ENCODE data around the gene ELOA. TPM values are rescaled to one million over a fixed set of nuclear protein-coding genes. Genes with fewer than 3 reads are reported as not detected.
A peak's percentile ranks its signal among the peaks of the same experiment; 100 is the strongest.

Gene ELOA
- total and polyA plus RNA-seq, 12 donors = 11.2 to 39.0 (median 33.3) TPM

DNA sequence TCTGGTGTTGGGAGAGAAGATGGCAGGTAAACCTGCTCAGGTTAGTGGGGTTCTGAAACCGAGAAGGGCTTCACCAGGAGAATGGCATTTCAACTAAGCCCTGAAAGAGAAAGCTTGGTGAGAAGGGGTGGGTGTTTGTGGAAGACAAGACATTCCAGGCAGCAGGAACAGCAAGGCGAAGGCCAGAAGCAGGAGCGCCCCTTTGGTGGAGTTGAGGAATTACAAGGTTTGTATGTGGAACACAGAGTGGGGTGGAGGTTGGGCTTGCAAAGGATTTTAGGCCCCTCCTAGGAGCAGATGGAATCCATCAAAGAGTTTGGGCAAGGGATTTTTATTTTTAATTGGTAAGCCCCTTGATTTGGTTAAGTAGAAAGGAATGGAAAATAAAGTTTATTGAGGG, 24.8 kb upstream of the ELOA start:
- Histone ChIP-seq H3K4me3 (no peak overlapping the region), H3K36me3 (peaks cover 0 to 4% (median 0%) of the 10 kb centered on the region in 9 donors), H3K27me3 (no peaks in the 10 kb centered on the region), H3K9me3 (no peaks in the 10 kb centered on the region), H3K27ac (no peak overlapping the region), H3K4me1 (peaks cover 0 to 14% (median 2%) of the 10 kb centered on the region in 9 donors)
- TF ChIP-seq, protein P1, sequence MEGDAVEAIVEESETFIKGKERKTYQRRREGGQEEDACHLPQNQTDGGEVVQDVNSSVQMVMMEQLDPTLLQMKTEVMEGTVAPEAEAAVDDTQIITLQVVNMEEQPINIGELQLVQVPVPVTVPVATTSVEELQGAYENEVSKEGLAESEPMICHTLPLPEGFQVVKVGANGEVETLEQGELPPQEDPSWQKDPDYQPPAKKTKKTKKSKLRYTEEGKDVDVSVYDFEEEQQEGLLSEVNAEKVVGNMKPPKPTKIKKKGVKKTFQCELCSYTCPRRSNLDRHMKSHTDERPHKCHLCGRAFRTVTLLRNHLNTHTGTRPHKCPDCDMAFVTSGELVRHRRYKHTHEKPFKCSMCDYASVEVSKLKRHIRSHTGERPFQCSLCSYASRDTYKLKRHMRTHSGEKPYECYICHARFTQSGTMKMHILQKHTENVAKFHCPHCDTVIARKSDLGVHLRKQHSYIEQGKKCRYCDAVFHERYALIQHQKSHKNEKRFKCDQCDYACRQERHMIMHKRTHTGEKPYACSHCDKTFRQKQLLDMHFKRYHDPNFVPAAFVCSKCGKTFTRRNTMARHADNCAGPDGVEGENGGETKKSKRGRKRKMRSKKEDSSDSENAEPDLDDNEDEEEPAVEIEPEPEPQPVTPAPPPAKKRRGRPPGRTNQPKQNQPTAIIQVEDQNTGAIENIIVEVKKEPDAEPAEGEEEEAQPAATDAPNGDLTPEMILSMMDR (IDR thresholded peaks at IDR 0.05) = peak in 6 of 9 donors; percentile 14 to 45 (median 26)
- 75 to 83% methylated on average over 3 of the region's 3 CpGs for WGBS, 2 donors
- intact Hi-C loops (cut with DNase I) = no loop called here
- DNase-seq (no peak), ATAC-seq (no peak)

GRCh38 chr1:23719162-23719820, 24.0 kb upstream of the ELOA start:
- ATAC-seq (peak in 2 of 8 donors; percentile 20 to 70), DNase-seq (no peak)
- Histone ChIP-seq H3K27me3 (no peaks in the 10 kb centered on the region), H3K9me3 (no peaks in the 10 kb centered on the region), H3K27ac (no peak overlapping the region), H3K36me3 (peaks cover 0 to 4% (median 0%) of the 10 kb centered on the region in 9 donors), H3K4me3 (no peak overlapping the region), H3K4me1 (peaks cover 0 to 14% (median 2%) of the 10 kb centered on the region in 9 donors)
- TF ChIP-seq, protein P1 (IDR thresholded peaks at IDR 0.05) = no peak
- WGBS, 2 donors = 72 to 75% methylated on average over 3 of the region's 3 CpGs
- intact Hi-C loops (cut with DNase I) = no loop called here

DNA sequence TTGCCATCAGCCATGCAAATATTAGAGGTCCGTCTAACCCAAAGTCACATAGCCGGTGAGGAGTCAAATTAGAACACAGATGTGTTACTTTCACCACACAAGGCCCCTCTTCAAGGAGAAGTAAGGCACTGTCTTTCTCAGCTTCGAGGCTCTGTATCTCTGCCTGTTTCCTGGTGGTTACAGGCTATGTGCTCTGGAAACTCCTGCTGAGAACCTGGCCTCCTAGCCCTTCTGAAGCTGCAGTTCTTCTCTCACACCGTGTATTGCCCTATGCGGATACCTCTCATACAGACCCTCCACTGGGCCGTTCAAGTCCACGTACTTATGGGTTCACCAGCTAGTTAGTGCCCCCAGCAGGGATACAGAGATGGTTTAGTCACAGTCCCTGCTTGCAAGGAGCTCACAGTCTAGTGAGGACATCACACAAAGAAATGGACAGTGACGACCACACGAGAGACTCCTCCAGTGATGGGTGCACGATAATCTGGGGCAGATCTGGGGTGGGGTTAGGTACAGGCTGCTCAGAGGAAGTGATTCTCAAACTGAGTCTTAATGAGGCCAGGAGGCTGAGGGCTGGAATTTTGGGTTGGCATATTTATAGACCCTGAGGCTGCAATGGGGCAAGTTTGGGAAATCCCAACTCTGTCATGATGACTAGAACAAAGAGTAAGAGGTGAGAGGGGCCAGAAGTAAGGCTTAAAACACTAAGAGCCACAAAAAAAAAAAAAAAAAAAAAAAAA, 22.8 kb upstream of the ELOA start:
- Histone ChIP-seq H3K9me3 (no peaks in the 10 kb centered on the region), H3K4me3 (no peak overlapping the region), H3K27me3 (no peaks in the 10 kb centered on the region), H3K4me1 (peaks cover 0 to 14% (median 2%) of the 10 kb centered on the region in 9 donors), H3K27ac (no peak overlapping the region), H3K36me3 (no peaks in the 10 kb centered on the region)
- TF ChIP-seq, protein P1 (IDR thresholded peaks at IDR 0.05) = no peak
- ATAC-seq (no peak), DNase-seq (no peak)
- WGBS, 2 donors = 89 to 90% methylated on average over 10 of the region's 10 CpGs
- intact Hi-C loops (cut with DNase I) = no loop called here

- Histone ChIP-seq H3K27me3 (no peaks in the 10 kb centered on the region), H3K4me3 (no peak overlapping the region), H3K36me3 (no peaks in the 10 kb centered on the region), H3K27ac (no peak overlapping the region), H3K9me3 (no peaks in the 10 kb centered on the region), H3K4me1 (peaks cover 0 to 15% (median 7%) of the 10 kb centered on the region in 9 donors)
- 69 to 77% methylated on average over 3 of the region's 3 CpGs for WGBS, 2 donors
- intact Hi-C loops (cut with DNase I) = no loop called here
- no peak for DNase-seq
- TF ChIP-seq, protein P1 (IDR thresholded peaks at IDR 0.05) = no peak
- no peak for ATAC-seq
These were observed 20.6 kb upstream of the ELOA start for GRCh38 chr1:23722652-23723051.

Measured in heart right ventricle (tissue), 16 donors.